Prostate gland (tissue), 2 donors: ENCODE measurements around the gene SPATA12.
"Not testable (repeated sequence)": the region's sequence is repeated elsewhere in the genome, so short reads cannot be mapped to it uniquely, and the experiment has no call there.

Experiments used
- POLR2A ChIP-seq: fragments of 450-650 bp; IDR thresholded peaks from one replicate; pipeline ENCODE4 v1.6.1; 2016; ENCODE audit warnings: antibody characterized with exemption, mild to moderate bottlenecking
- POLR2AphosphoS5 ChIP-seq: sonication (generic); formaldehyde crosslinking; IDR thresholded peaks from one replicate; pipeline ENCODE4 v1.6.1; 2017; ENCODE audit warnings: antibody characterized with exemption
- TF ChIP-seq, protein P1 (sequence below), 4 experiments: fragments of 200-600 bp in 2 of 4; fragments of 450-650 bp in 2 of 4; sonication (generic) in 2 of 4; IDR thresholded peaks; 1 replicate in 3 of 4; 2 replicates in 1 of 4; pipeline ENCODE4 v1.5.1; 2016 to 2019; ENCODE audit warnings: antibody characterized with exemption in 4 of 4, mild to moderate bottlenecking in 2 of 4, moderate library complexity in 2 of 4

DNA sequence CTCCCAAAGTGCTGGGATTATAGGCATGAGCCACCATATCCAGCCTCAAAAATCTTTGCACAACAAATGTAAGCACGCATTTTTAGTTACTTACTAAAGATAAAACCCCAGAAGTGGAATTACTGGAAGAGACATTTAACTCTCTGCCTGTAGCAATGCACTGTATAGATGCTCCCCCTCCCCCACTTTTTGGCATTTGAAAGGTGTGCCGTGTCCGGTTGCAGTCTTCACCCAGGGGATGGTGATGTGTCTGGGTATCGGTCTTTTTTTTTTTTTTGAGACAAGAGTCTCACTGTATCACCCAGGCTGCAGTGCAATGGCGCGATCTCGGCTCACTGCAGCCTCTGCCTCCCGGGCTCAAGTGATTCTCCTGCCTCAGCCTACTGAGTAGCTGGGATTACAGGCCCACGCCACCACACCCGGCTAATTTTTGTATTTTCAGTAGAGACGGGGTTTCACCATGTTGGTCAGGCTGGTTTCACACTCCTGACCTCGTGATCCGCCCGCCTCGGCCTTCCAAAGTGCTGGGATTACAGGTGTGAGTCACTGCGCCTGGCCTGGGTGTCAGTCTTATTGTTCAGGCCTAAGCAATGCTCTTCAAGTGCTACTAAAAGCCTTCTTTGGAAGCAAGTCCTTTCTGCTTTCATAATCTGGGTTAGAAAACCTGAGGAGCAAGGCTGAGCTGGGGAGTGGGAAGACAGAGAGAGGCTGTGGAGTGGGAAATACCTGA lies 23.0 kb downstream of the SPATA12 start:
- TF ChIP-seq, protein P1, sequence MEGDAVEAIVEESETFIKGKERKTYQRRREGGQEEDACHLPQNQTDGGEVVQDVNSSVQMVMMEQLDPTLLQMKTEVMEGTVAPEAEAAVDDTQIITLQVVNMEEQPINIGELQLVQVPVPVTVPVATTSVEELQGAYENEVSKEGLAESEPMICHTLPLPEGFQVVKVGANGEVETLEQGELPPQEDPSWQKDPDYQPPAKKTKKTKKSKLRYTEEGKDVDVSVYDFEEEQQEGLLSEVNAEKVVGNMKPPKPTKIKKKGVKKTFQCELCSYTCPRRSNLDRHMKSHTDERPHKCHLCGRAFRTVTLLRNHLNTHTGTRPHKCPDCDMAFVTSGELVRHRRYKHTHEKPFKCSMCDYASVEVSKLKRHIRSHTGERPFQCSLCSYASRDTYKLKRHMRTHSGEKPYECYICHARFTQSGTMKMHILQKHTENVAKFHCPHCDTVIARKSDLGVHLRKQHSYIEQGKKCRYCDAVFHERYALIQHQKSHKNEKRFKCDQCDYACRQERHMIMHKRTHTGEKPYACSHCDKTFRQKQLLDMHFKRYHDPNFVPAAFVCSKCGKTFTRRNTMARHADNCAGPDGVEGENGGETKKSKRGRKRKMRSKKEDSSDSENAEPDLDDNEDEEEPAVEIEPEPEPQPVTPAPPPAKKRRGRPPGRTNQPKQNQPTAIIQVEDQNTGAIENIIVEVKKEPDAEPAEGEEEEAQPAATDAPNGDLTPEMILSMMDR (IDR thresholded peaks at IDR 0.05), result not testable (repeated sequence)
- TF ChIP-seq POLR2A, POLR2AphosphoS5: not testable (repeated sequence)
